Right atrium auricular region (tissue), 2 donors: ENCODE results near the gene PCDHGA9. TPM values are rescaled to one million over a fixed set of nuclear protein-coding genes. Genes with fewer than 3 reads are reported as not detected.

Source experiments
- DNase-seq: peaks from one replicate; pipeline ENCODE4 v3.0.0-alpha.2; 2019; ENCODE audit warnings: low spot score
- H3K27ac ChIP-seq, 2 donors: fragments of 200-600 bp; sonication (generic); 1 replicate in 1 of 2; 2 replicates in 1 of 2; pipeline ENCODE4 v1.5.1; 2016 to 2019
- H3K27me3 ChIP-seq, 2 donors: fragments of 200-600 bp; sonication (generic); one replicate each; pipeline versions ENCODE4 v1.5.1 to v1.6.0; 2017 to 2019
- H3K36me3 ChIP-seq: fragments of 200-600 bp; sonication (generic); one replicate; pipeline ENCODE4 v1.5.1; 2016
- H3K4me1 ChIP-seq, 2 donors: fragments of 200-600 bp; sonication (generic); one replicate each; pipeline versions ENCODE4 v1.5.1 to v1.6.0; 2017 to 2019
- H3K4me3 ChIP-seq, 2 donors: fragments of 200-600 bp; sonication (generic); 1 replicate in 1 of 2; 2 replicates in 1 of 2; pipeline ENCODE4 v1.5.1; 2017 to 2019; ENCODE audit warnings: mild to moderate bottlenecking in 1 of 2, moderate library complexity in 1 of 2
- H3K9me3 ChIP-seq, 2 donors: fragments of 200-600 bp; sonication (generic); one replicate each; pipeline ENCODE4 v1.5.1; 2019
- CTCF ChIP-seq, 2 donors: fragments of 200-600 bp; sonication (generic); IDR thresholded peaks; one replicate each; pipeline ENCODE4 v1.5.1; 2019; ENCODE audit warnings: antibody characterized with exemption in 2 of 2
- total RNA-seq, 2 donors: library from RNA; depleted of rRNA; stranded (reverse); fragments of >200 nt; gene quantifications; one replicate each; pipeline ENCODE4 v1.1.0, GENCODE V29; 2016

PCDHGA9 gene
- total RNA-seq, 2 donors from 2014 or later = 3.7 to 5.2 TPM

DNA sequence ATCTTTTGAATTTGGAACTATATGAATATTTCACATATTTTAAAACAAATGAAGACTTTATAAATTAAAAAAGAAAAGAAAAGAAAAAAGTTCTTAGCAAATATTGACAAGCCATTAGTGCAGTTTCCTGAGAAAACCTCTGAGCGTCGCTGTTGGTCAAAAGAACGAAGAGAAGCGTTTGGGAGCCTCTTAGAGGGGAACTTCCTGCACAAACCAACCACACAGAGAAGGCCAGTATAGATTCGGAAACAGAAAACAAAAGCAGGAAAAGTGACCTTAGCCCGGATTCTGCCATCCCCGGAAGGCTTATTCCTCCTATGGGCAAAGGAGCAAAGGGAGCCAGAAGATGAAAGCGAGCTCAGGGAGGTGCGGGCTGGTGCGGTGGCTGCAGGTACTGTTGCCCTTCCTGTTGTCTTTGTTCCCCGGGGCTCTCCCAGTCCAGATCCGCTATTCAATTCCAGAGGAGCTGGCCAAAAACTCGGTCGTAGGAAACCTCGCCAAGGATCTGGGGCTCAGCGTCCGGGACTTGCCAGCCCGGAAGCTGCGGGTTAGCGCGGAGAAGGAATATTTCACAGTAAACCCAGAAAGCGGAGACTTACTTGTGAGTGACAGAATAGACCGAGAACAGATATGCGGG, 42.7 kb upstream of the PCDHGA9 start, which contains the start of gene PCDHGB2:
Gene PCDHGB2, plus strand, starts transcription at position 205 of the 637 bp plus-strand sequence. Its CDS starts 142 bp downstream, at position 347.
- no peaks in the 10 kb centered on the region for H3K27me3 ChIP-seq
- peak within 1 kb of the TSS; percentile 25 to 28 for H3K4me3 ChIP-seq
- peaks cover 11 to 98% of the 10 kb centered on the region in 2 donors for H3K9me3 ChIP-seq
- peak; percentile 16 to 57 for TF ChIP-seq CTCF (IDR thresholded peaks at IDR 0.05)
- H3K4me1 ChIP-seq = no peaks in the 10 kb centered on the region
- H3K27ac ChIP-seq = no peak within 1 kb of the TSS
- no peaks in the 10 kb centered on the region for H3K36me3 ChIP-seq
- no peak for DNase-seq

DNA sequence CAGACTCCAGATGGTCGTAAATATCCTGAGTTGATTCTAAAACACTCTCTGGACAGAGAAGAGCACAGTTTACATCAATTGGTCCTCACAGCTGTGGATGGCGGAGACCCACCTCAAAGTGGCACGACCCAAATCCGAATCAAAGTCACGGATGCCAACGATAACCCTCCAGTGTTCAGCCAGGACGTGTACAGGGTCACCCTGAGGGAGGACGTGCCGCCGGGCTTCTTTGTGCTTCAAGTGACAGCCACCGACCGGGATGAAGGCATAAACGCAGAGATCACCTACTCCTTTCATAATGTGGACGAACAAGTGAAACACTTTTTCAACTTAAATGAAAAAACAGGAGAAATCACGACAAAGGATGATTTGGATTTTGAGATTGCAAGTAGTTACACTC, 41.9 kb upstream of the PCDHGA9 start:
- no peaks in the 10 kb centered on the region for H3K27me3 ChIP-seq
- H3K9me3 ChIP-seq = peaks cover 19 to 98% of the 10 kb centered on the region in 2 donors
- TF ChIP-seq CTCF (IDR thresholded peaks at IDR 0.05) = no peak
- no peak overlapping the region for H3K4me3 ChIP-seq
- no peaks in the 10 kb centered on the region for H3K36me3 ChIP-seq
- DNase-seq = no peak
- H3K4me1 ChIP-seq = no peaks in the 10 kb centered on the region
- no peak overlapping the region for H3K27ac ChIP-seq

GRCh38 chr5:141362719-141363118, 39.9 kb upstream of the PCDHGA9 start:
- no peaks in the 10 kb centered on the region for H3K4me1 ChIP-seq
- H3K36me3 ChIP-seq = no peaks in the 10 kb centered on the region
- H3K4me3 ChIP-seq = no peak overlapping the region
- no peaks in the 10 kb centered on the region for H3K27me3 ChIP-seq
- H3K27ac ChIP-seq = no peak overlapping the region
- H3K9me3 ChIP-seq = peaks cover 22 to 96% of the 10 kb centered on the region in 2 donors
- DNase-seq = no peak
- no peak for TF ChIP-seq CTCF (IDR thresholded peaks at IDR 0.05)

GRCh38 chr5:141363952-141364660, 38.5 kb upstream of the PCDHGA9 start, which contains the start of gene PCDHGA5:
PCDHGA5 (plus strand) TSS chr5:141364162; CDS start chr5:141364331, 169 bp downstream.
- H3K27me3 ChIP-seq = no peaks in the 10 kb centered on the region
- no peak within 1 kb of the TSS for H3K27ac ChIP-seq
- peak within 1 kb of the TSS in 1 of 2 donors; percentile 24 for H3K4me3 ChIP-seq
- no peaks in the 10 kb centered on the region for H3K4me1 ChIP-seq
- H3K9me3 ChIP-seq = peaks cover 22 to 95% of the 10 kb centered on the region in 2 donors
- H3K36me3 ChIP-seq = no peaks in the 10 kb centered on the region
- peak in 1 of 2 donors; percentile 15 for TF ChIP-seq CTCF (IDR thresholded peaks at IDR 0.05)
- no peak for DNase-seq

- no peak overlapping the region for H3K4me3 ChIP-seq
- H3K27me3 ChIP-seq = no peaks in the 10 kb centered on the region
- no peak for DNase-seq
- H3K36me3 ChIP-seq = no peaks in the 10 kb centered on the region
- no peak overlapping the region for H3K27ac ChIP-seq
- H3K4me1 ChIP-seq = no peaks in the 10 kb centered on the region
- no peak for TF ChIP-seq CTCF (IDR thresholded peaks at IDR 0.05)
- H3K9me3 ChIP-seq = peaks cover 20 to 95% of the 10 kb centered on the region in 2 donors
Observed at GRCh38 chr5:141366016-141366896, 36.3 kb upstream of the PCDHGA9 start.
